Measurements from ENCODE around the gene SLC9A8. TPM values are rescaled to one million over a fixed set of nuclear protein-coding genes. Genes with fewer than 3 reads are reported as not detected.

The SLC9A8 gene
- polyA plus RNA-seq, 2 of the 4 experiments (the other 2 are of a cell fraction), result 5.0 to 7.9 TPM

DNA sequence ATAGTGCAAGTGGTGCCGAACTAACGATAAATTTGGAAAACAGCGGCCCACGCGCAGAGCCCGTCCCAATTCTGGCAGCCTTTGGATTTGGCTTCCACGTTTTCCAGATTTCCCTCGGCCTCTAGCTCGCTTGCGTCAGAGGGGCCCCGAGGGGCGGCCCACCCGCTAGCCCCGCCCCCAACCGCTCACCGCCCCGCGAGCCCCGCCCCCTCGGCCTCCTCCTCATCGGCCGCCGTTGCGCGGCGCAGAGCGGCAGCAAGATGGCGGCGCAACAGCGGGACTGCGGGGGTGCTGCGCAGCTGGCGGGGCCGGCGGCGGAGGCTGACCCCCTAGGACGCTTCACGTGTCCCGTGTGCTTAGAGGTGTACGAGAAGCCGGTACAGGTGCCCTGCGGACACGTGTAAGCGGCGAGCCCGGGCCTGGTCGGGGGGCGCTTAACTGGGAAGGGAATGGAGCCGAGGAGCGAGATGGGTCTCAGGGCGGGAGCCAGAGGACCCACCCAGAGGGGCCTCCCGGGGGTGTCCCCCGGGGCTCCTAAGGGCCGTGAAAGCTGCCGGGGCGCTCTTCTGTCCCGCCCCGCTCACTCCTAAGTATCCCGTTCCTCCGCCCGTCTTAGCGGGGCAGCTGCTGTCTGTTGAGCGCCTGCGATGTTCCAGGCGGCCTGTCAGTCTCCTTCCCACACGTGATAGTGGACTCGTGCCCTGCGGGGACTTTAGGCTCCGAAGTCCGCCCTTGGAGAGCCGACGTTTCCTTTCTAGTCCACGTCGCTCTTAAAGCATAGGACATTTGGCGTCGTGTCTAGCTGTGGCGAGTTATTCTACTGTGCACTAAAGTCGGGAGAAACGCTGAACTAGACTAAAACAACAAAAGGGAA is 123.8 kb downstream of the SLC9A8 start, which contains the start of gene RNF114 (continued):
- TF ChIP-seq, protein P1, sequence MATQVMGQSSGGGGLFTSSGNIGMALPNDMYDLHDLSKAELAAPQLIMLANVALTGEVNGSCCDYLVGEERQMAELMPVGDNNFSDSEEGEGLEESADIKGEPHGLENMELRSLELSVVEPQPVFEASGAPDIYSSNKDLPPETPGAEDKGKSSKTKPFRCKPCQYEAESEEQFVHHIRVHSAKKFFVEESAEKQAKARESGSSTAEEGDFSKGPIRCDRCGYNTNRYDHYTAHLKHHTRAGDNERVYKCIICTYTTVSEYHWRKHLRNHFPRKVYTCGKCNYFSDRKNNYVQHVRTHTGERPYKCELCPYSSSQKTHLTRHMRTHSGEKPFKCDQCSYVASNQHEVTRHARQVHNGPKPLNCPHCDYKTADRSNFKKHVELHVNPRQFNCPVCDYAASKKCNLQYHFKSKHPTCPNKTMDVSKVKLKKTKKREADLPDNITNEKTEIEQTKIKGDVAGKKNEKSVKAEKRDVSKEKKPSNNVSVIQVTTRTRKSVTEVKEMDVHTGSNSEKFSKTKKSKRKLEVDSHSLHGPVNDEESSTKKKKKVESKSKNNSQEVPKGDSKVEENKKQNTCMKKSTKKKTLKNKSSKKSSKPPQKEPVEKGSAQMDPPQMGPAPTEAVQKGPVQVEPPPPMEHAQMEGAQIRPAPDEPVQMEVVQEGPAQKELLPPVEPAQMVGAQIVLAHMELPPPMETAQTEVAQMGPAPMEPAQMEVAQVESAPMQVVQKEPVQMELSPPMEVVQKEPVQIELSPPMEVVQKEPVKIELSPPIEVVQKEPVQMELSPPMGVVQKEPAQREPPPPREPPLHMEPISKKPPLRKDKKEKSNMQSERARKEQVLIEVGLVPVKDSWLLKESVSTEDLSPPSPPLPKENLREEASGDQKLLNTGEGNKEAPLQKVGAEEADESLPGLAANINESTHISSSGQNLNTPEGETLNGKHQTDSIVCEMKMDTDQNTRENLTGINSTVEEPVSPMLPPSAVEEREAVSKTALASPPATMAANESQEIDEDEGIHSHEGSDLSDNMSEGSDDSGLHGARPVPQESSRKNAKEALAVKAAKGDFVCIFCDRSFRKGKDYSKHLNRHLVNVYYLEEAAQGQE (IDR thresholded peaks at IDR 0.05), result no peak
- TF ChIP-seq ZC3H11A (IDR thresholded peaks at IDR 0.05), result no peak
- TF ChIP-seq, protein P2, sequence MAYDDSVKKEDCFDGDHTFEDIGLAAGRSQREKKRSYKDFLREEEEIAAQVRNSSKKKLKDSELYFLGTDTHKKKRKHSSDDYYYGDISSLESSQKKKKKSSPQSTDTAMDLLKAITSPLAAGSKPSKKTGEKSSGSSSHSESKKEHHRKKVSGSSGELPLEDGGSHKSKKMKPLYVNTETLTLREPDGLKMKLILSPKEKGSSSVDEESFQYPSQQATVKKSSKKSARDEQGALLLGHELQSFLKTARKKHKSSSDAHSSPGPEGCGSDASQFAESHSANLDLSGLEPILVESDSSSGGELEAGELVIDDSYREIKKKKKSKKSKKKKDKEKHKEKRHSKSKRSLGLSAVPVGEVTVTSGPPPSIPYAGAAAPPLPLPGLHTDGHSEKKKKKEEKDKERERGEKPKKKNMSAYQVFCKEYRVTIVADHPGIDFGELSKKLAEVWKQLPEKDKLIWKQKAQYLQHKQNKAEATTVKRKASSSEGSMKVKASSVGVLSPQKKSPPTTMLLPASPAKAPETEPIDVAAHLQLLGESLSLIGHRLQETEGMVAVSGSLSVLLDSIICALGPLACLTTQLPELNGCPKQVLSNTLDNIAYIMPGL (CRISPR knock-in tag; IDR thresholded peaks at IDR 0.05; ENCODE audit: borderline replicate concordance), result no peak
- TF ChIP-seq, protein P3, sequence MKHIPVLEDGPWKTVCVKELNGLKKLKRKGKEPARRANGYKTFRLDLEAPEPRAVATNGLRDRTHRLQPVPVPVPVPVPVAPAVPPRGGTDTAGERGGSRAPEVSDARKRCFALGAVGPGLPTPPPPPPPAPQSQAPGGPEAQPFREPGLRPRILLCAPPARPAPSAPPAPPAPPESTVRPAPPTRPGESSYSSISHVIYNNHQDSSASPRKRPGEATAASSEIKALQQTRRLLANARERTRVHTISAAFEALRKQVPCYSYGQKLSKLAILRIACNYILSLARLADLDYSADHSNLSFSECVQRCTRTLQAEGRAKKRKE (CRISPR knock-in tag; IDR thresholded peaks at IDR 0.05; ENCODE audit: low read depth), result no peak

DNA sequence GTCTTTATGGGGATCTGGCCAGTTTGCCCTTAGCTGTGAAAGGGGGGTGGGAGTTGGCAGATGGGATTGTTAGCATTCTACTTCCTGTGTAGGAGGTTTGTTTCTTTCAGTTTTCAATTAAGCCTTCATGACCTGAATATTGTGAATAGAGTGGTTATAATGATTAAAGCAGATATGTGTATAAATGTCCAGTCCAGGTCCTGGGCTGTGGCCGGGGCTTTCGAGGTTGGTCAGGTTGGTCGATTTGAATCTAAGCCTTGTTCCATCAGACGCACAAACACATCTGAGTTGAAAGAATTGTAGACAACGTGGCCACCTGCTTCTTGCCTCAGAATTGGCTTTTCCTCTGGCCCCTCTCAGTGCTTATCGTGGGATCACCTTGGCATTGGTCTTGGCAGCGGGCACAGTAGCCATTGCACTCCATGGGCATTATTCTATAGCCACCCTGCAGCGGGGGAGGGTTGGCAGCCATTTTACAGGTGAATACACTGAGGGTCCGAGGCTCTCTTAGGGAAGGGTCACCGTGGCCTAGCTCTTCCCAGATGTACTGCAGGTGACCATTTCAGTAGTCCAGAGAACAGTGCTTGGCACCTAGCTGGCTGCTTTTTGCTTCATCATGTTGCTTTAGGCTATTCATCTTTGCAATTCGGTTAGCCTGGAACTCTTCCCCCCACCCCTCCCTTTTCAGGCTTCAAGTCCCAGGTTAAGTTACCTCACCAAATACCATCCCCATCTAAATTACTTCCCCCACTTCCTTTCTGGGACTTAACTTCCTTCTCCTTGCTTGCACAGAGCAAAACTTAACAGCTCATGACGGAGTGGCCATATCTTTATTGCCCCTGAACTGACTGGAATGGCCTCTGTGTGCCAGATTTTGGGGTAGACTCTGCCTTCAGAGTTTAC is 124.7 kb downstream of the SLC9A8 start:
- no peak for DNase-seq (ENCODE audit: low read depth in 1 of 2, low spot score in 1 of 2)
- ATAC-seq, result no peak; a peak in 1 of 6 replicates
- WGBS (ENCODE audit: missing lambda C conversion rate), result 24% methylated on average over 12 of the region's 12 CpGs
- H3K27ac ChIP-seq, result peak overlapping the region; percentile 79 to 95
- peaks cover 26% of the 10 kb centered on the region for H3K4me1 ChIP-seq
- H3K4me2 ChIP-seq, result peak overlapping the region; percentile 95
- H3K4me3 ChIP-seq, result peak overlapping the region; percentile 71
- no peak for FAIRE-seq
- ChIA-PET CTCF (interaction anchor here (0.6 to 2.4 kb wide), 6 partner anchors 9 to 515 kb away, joined by 3 to 9 read pairs (median 6); no protein-coding TSS in a partner anchor), POLR2A (interaction anchor here (1.5 to 2.0 kb wide), 2 partner anchors 9 to 21 kb away, joined by 8 to 11 read pairs; partner anchors contain the start of gene SPATA2)
- no peaks in the 10 kb centered on the region for H3K9me3 ChIP-seq
- TF ChIP-seq RCOR1 (IDR thresholded peaks at IDR 0.05; ENCODE audit: low read depth, low read length) (no peak), CHD2 (IDR thresholded peaks at IDR 0.05; ENCODE audit: low read length, partially characterized antibody) (no peak), KDM5A (IDR thresholded peaks at IDR 0.05) (no peak), BHLHE40 (IDR thresholded peaks at IDR 0.05; ENCODE audit: low read depth, low read length) (no peak), POLR2A (IDR thresholded peaks at IDR 0.05; ENCODE audit: low read length) (no peak), CBX2 (IDR thresholded peaks at IDR 0.05; ENCODE audit: borderline replicate concordance, low read depth) (no peak), KDM1A (IDR thresholded peaks at IDR 0.05; ENCODE audit: low read depth) (no peak), MYC (IDR thresholded peaks at IDR 0.05; ENCODE audit: borderline replicate concordance, low read length) (no peak), EHMT2 (IDR thresholded peaks at IDR 0.05; ENCODE audit: low read depth) (no peak), SMC3 (IDR thresholded peaks at IDR 0.05) (no peak), HOXB13 (CRISPR knock-in tag; IDR thresholded peaks at IDR 0.05; ENCODE audit: low read depth) (no peak), RAD21 (conservative IDR thresholded peaks at IDR 0.05 in 1 of 2, IDR thresholded peaks at IDR 0.05 in 1 of 2) (no peak), JUN (IDR thresholded peaks at IDR 0.05) (no peak)
- TF ChIP-seq, protein P4, sequence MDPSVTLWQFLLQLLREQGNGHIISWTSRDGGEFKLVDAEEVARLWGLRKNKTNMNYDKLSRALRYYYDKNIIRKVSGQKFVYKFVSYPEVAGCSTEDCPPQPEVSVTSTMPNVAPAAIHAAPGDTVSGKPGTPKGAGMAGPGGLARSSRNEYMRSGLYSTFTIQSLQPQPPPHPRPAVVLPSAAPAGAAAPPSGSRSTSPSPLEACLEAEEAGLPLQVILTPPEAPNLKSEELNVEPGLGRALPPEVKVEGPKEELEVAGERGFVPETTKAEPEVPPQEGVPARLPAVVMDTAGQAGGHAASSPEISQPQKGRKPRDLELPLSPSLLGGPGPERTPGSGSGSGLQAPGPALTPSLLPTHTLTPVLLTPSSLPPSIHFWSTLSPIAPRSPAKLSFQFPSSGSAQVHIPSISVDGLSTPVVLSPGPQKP (IDR thresholded peaks at IDR 0.05; ENCODE audit: low read depth, low read length), result no peak
- TF ChIP-seq, protein P5, sequence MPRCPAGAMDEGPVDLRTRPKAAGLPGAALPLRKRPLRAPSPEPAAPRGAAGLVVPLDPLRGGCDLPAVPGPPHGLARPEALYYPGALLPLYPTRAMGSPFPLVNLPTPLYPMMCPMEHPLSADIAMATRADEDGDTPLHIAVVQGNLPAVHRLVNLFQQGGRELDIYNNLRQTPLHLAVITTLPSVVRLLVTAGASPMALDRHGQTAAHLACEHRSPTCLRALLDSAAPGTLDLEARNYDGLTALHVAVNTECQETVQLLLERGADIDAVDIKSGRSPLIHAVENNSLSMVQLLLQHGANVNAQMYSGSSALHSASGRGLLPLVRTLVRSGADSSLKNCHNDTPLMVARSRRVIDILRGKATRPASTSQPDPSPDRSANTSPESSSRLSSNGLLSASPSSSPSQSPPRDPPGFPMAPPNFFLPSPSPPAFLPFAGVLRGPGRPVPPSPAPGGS (IDR thresholded peaks at IDR 0.05), result no peak
- TF ChIP-seq, protein P6, sequence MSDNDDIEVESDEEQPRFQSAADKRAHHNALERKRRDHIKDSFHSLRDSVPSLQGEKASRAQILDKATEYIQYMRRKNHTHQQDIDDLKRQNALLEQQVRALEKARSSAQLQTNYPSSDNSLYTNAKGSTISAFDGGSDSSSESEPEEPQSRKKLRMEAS (IDR thresholded peaks at IDR 0.05), result no peak
- TF ChIP-seq, protein P7, sequence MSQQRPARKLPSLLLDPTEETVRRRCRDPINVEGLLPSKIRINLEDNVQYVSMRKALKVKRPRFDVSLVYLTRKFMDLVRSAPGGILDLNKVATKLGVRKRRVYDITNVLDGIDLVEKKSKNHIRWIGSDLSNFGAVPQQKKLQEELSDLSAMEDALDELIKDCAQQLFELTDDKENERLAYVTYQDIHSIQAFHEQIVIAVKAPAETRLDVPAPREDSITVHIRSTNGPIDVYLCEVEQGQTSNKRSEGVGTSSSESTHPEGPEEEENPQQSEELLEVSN (IDR thresholded peaks at IDR 0.05; ENCODE audit: borderline replicate concordance, low read depth), result no peak
- TF ChIP-seq, protein P2 (CRISPR knock-in tag; IDR thresholded peaks at IDR 0.05; ENCODE audit: borderline replicate concordance), result no peak
